K562 (cell line): ENCODE data around the gene HNRNPDL. TPM values are rescaled to one million over a fixed set of nuclear protein-coding genes. Genes with fewer than 3 reads are reported as not detected.
A peak's percentile ranks its signal among the peaks of the same experiment; 100 is the strongest.

Experiments
- CAMTA2 ChIP-seq: fragments of 250-450 bp; sonication (Bioruptor Pico); conservative IDR thresholded peaks from 2 replicates; pipeline ENCODE4 v1.5.1; 2022
- GTF2F1 ChIP-seq: IDR thresholded peaks from 2 replicates; pipeline ENCODE4 v1.6.1; 2011; ENCODE audit warnings: low read depth, low read length, improper control_type of control experiment
- HIVEP1 ChIP-seq: fragments of 250-450 bp; sonication (Bioruptor Pico); IDR thresholded peaks from 2 replicates; pipeline ENCODE4 v1.4.0; 2020; ENCODE audit warnings: mild to moderate bottlenecking
- NCOA1 ChIP-seq: fragments of 450-650 bp; IDR thresholded peaks from 2 replicates; pipeline ENCODE4 v1.6.1; 2016; ENCODE audit warnings: low read depth
- NR4A1 ChIP-seq, 2 experiments: fragments of 250-450 bp in 1 of 2; fragments of 450-650 bp in 1 of 2; sonication (Bioruptor Pico) in 1 of 2; IDR thresholded peaks; 2 replicates each; pipeline versions ENCODE4 v1.4.0 to v1.6.1; 2016 to 2020; ENCODE audit warnings: mild to moderate bottlenecking in 2 of 2, missing compliant biosample characterization in 1 of 2, missing genetic modification characterization in 1 of 2, moderate library complexity in 1 of 2
- RBM34 ChIP-seq: fragments of 200-400 bp; formaldehyde crosslinking; IDR thresholded peaks from 2 replicates; pipeline ENCODE4 v1.6.1; 2018; ENCODE audit warnings: low read length, borderline replicate concordance; ENCODE audit not compliant: insufficient read depth
- U2AF1 ChIP-seq: fragments of 200-400 bp; formaldehyde crosslinking; optimal IDR thresholded peaks from 2 replicates; pipeline ENCODE3; 2017; ENCODE audit warnings: mild to moderate bottlenecking, low read depth, low read length, moderate library complexity
- ZNF133 ChIP-seq: fragments of 250-450 bp; sonication (Bioruptor Pico); IDR thresholded peaks from 2 replicates; pipeline ENCODE4 v1.4.0; 2020; ENCODE audit warnings: mild to moderate bottlenecking
- ZNF239 ChIP-seq: fragments of 250-450 bp; sonication (Bioruptor Pico); IDR thresholded peaks from 2 replicates; pipeline ENCODE4 v1.4.0; 2020; ENCODE audit warnings: mild to moderate bottlenecking
- polyA plus RNA-seq, 8 experiments: library from polyadenylated mRNA; depleted of rRNA in 4 of 8; stranded (reverse) in 5 of 8; unstranded in 3 of 8; fragments of >200 nt; fragmentation: Nextera tagmentation in 2 of 8; fragmentation: Illumina TruSeq in 1 of 8; extraction: Ambion mirVana in 2 of 8; extraction: Trizol in 1 of 8; gene quantifications; 2 replicates each; pipeline versions ENCODE4 v1.2.1 to v1.2.3, GENCODE V29; 2011 to 2014; ENCODE audit warnings: inconsistent platforms in 1 of 8, missing spikeins in 1 of 8
- total RNA-seq, 7 experiments: library from RNA; depleted of rRNA in 6 of 7; stranded (reverse); fragments of >200 nt in 6 of 7; fragmentation: Illumina TruSeq in 2 of 7; extraction: Trizol in 2 of 7; gene quantifications; 2 replicates each; pipeline versions ENCODE4 v1.2.1 to v1.2.3, GENCODE V29; 2011 to 2021; ENCODE audit warnings: low replicate concordance in 1 of 7
- TF ChIP-seq, protein P1 (sequence below), 2 experiments: fragments of 450-650 bp; IDR thresholded peaks; 2 replicates each; pipeline ENCODE4 v1.6.1; 2016; ENCODE audit warnings: mild to moderate bottlenecking in 2 of 2, borderline replicate concordance in 1 of 2, low read depth in 1 of 2, moderate library complexity in 1 of 2
- TF ChIP-seq, protein P2 (sequence below): IDR thresholded peaks from 2 replicates; pipeline ENCODE4 v1.6.1; 2011; ENCODE audit warnings: borderline replicate concordance, low read depth, mild to moderate bottlenecking, moderate library complexity, low read length; ENCODE audit not compliant: insufficient read depth, poor library complexity, severe bottlenecking
- TF ChIP-seq, protein P3 (sequence below), 2 experiments: fragments of 450-650 bp in 1 of 2; sonication (generic) in 1 of 2; formaldehyde crosslinking; conservative IDR thresholded peaks; 2 replicates each; pipeline versions ENCODE4 v1.4.0 to v1.8.1; 2020 to 2022; ENCODE audit warnings: mild to moderate bottlenecking in 1 of 2, missing genetic modification reagents in 1 of 2
- TF ChIP-seq, protein P4 (sequence below): fragments of 450-650 bp; IDR thresholded peaks from 2 replicates; pipeline ENCODE4 v1.6.1; 2014; ENCODE audit warnings: low read depth, mild to moderate bottlenecking, moderate library complexity, borderline replicate concordance

Gene HNRNPDL
- total and polyA plus RNA-seq, 9 of the 15 experiments (the other 6 are each of a cell fraction or from before 2014, with no cell fraction given), result 243 to 652 (median 351) TPM

DNA sequence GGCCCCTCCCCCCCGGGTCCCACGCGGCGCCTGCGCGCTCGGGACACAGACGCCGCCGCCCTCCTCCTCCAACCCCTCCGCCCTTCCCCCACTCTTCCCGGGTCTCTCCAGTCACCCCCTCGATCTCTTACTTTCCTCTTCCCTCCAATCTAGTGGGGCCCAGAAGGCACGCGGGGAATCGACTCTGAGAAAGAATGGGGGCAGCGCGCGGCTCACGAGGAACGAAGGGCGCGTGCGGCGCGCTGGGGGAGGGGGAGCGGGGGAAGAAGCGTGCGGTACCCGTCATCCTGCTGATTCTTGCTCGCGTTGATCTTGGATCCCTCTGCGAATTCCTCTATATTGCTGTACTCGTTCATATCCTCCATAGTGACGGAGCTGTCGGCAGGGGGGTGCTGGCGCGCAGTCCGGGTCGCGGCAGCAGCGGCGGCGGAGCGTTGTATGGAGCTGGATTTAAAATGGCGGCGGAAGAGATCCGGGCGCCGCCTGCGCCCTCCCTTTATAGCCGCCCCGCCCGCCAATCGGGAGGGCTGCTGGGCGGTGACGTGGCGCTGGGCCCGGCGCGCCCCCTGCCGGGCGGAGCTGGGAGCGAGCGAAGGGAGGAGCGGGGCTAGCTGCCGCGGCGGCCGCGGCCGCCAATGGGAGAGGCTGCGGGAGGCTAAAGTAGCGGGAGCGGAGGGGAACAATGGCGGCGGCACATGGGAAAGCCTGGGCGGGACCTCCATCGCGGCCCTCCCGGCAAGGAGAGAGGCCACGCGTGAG, 1.1 kb downstream of the HNRNPDL start (continued):
- TF ChIP-seq, protein P1, sequence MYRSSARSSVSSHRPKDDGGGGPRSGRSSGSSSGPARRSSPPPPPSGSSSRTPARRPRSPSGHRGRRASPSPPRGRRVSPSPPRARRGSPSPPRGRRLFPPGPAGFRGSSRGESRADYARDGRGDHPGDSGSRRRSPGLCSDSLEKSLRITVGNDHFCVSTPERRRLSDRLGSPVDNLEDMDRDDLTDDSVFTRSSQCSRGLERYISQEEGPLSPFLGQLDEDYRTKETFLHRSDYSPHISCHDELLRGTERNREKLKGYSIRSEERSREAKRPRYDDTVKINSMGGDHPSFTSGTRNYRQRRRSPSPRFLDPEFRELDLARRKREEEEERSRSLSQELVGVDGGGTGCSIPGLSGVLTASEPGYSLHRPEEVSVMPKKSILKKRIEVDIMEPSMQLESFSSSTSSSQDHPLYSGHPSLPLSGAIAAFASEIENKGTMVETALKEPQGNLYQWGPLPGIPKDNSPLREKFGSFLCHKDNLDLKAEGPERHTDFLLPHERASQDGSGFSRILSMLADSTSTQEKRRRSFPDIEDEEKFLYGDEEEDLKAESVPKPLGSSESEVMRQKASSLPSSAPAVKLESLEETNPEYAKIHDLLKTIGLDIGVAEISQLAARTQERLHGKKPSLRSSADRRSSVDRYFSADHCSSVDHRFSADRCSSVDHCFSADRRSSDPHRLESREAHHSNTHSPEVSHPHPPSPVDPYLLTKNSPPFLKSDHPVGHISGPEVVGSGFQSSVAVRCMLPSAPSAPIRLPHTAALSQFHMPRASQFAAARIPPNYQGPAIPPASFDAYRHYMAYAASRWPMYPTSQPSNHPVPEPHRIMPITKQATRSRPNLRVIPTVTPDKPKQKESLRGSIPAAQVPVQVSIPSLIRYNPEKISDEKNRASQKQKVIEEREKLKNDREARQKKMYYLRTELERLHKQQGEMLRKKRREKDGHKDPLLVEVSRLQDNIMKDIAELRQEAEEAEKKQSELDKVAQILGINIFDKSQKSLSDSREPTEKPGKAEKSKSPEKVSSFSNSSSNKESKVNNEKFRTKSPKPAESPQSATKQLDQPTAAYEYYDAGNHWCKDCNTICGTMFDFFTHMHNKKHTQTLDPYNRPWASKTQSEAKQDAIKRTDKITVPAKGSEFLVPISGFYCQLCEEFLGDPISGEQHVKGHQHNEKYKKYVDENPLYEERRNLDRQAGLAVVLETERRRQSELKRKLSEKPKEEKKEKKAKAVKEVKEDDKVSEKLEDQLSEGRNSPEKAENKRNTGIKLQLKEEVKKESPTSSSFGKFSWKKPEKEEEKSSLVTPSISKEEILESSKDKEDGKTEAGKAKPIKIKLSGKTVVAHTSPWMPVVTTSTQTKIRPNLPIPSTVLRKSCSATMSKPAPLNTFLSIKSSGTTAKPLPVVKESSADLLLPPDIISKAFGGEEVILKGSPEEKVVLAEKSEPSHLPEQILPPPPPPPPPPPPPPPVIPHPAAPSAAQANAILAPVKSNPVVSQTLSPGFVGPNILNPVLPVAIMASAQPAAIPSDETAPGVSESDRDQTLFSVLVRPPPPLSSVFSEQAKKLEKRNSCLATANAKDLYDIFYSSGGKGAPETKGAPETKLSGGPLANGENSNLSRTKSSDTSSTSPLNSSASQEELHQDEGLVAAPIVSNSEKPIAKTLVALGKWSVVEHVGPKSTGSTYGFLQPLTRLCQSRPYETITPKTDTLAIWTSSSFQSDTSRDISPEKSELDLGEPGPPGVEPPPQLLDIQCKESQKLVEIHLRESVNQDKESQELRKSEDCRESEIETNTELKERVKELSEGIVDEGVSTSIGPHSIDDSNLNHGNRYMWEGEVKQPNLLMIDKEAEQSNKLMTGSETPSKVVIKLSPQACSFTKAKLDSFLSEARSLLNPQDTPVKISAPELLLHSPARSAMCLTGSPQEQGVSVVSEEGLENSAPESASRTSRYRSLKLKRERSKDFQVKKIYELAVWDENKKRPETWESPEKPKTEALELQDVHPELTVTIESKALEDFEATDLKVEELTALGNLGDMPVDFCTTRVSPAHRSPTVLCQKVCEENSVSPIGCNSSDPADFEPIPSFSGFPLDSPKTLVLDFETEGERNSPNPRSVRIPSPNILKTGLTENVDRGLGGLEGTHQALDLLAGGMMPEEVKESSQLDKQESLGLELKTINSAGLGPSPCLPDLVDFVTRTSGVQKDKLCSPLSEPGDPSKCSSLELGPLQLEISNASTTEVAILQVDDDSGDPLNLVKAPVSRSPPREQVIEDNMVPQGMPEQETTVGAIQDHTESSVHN (IDR thresholded peaks at IDR 0.05; ENCODE audit: borderline replicate concordance in 1 of 2, low read depth in 1 of 2), result no peak
- TF ChIP-seq, protein P2, sequence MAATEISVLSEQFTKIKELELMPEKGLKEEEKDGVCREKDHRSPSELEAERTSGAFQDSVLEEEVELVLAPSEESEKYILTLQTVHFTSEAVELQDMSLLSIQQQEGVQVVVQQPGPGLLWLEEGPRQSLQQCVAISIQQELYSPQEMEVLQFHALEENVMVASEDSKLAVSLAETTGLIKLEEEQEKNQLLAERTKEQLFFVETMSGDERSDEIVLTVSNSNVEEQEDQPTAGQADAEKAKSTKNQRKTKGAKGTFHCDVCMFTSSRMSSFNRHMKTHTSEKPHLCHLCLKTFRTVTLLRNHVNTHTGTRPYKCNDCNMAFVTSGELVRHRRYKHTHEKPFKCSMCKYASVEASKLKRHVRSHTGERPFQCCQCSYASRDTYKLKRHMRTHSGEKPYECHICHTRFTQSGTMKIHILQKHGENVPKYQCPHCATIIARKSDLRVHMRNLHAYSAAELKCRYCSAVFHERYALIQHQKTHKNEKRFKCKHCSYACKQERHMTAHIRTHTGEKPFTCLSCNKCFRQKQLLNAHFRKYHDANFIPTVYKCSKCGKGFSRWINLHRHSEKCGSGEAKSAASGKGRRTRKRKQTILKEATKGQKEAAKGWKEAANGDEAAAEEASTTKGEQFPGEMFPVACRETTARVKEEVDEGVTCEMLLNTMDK, result peak; percentile 99
- TF ChIP-seq, protein P3, sequence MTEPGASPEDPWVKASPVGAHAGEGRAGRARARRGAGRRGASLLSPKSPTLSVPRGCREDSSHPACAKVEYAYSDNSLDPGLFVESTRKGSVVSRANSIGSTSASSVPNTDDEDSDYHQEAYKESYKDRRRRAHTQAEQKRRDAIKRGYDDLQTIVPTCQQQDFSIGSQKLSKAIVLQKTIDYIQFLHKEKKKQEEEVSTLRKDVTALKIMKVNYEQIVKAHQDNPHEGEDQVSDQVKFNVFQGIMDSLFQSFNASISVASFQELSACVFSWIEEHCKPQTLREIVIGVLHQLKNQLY (CRISPR knock-in tag; conservative IDR thresholded peaks at IDR 0.05), result no peak
- TF ChIP-seq ZNF133 (CRISPR knock-in tag) (no peak), NR4A1 (CRISPR knock-in tag; IDR thresholded peaks at IDR 0.05) (no peak), NR4A1 (tag; IDR thresholded peaks at IDR 0.05) (no peak), ZNF239 (CRISPR knock-in tag) (no peak), CAMTA2 (CRISPR knock-in tag) (0 out of 2 replicates have a peak, but pooled peaks have one; percentile 14), NCOA1 (no peak), GTF2F1 (peak; percentile 92), U2AF1 (peak; percentile 97), HIVEP1 (CRISPR knock-in tag) (no peak), RBM34 (no peak)
- TF ChIP-seq, protein P4, sequence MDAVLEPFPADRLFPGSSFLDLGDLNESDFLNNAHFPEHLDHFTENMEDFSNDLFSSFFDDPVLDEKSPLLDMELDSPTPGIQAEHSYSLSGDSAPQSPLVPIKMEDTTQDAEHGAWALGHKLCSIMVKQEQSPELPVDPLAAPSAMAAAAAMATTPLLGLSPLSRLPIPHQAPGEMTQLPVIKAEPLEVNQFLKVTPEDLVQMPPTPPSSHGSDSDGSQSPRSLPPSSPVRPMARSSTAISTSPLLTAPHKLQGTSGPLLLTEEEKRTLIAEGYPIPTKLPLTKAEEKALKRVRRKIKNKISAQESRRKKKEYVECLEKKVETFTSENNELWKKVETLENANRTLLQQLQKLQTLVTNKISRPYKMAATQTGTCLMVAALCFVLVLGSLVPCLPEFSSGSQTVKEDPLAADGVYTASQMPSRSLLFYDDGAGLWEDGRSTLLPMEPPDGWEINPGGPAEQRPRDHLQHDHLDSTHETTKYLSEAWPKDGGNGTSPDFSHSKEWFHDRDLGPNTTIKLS, result peak; percentile 100
